H1 (cell line): Measurements from ENCODE around the gene LDLRAD3. TPM values are rescaled to one million over a fixed set of nuclear protein-coding genes. Genes with fewer than 3 reads are reported as not detected.

Experiments
- CTCF ChIA-PET: fragments of 300-600 bp; sonication (Branson Sonifier 250); formaldehyde crosslinking; loops from one replicate; lab custom pipeline; 2021; ENCODE audit not compliant: partially characterized antibody; lab: Charles Lee
- POLR2A ChIA-PET: fragments of 300-600 bp; sonication (Branson Sonifier 250); formaldehyde crosslinking; loops from one replicate; lab custom pipeline; 2021; ENCODE audit warnings: inconsistent platforms; ENCODE audit not compliant: partially characterized antibody; lab: Charles Lee
- DNase-seq, 2 experiments: peaks; one replicate each; pipeline versions ENCODE4 v3.0.0 to v3.0.0-alpha.2; 2010 to 2022; ENCODE audit warnings: low spot score in 2 of 2, low read depth in 1 of 2, mixed read lengths in 1 of 2
- FAIRE-seq: peaks from 2 replicates; lab custom pipeline; 2011; peaks lifted over from hg19 to GRCh38; lab: Jason Lieb, UNC
- H2AFZ ChIP-seq: 2 replicates; pipeline ENCODE4 v1.8.1; 2012; ENCODE audit warnings: low read length, inconsistent platforms
- H2AK5ac ChIP-seq: 2 replicates; pipeline ENCODE4 v1.6.1; 2013; ENCODE audit warnings: low read depth, low read length
- H2BK120ac ChIP-seq: replicated peaks from 2 replicates; pipeline ENCODE3; 2013; ENCODE audit warnings: low read depth, low read length, inconsistent platforms
- H2BK12ac ChIP-seq: 2 replicates; pipeline ENCODE4 v1.6.1; 2013; ENCODE audit warnings: low read depth, low read length
- H2BK15ac ChIP-seq: 2 replicates; pipeline ENCODE4 v1.6.1; 2013; ENCODE audit warnings: low read length
- H2BK20ac ChIP-seq: 2 replicates; pipeline ENCODE4 v1.6.1; 2013; ENCODE audit warnings: low read length
- H2BK5ac ChIP-seq: 2 replicates; pipeline ENCODE4 v1.6.1; 2013; ENCODE audit warnings: low read depth, low read length
- H3K14ac ChIP-seq: 2 replicates; pipeline ENCODE4 v1.6.1; 2013; ENCODE audit warnings: inconsistent platforms; ENCODE audit not compliant: insufficient read length
- H3K18ac ChIP-seq: 2 replicates; pipeline ENCODE4 v1.6.1; 2013; ENCODE audit warnings: low read length; ENCODE audit errors: extremely low read depth
- H3K23ac ChIP-seq: 2 replicates; pipeline ENCODE4 v1.6.1; 2013; ENCODE audit warnings: inconsistent platforms; ENCODE audit not compliant: insufficient read length
- H3K23me2 ChIP-seq: 2 replicates; pipeline ENCODE4 v1.6.1; 2013; ENCODE audit warnings: low read depth, low read length
- H3K27ac ChIP-seq: 2 replicates; pipeline ENCODE4 v1.6.1; 2011; ENCODE audit warnings: low read depth, low read length, inconsistent platforms
- H3K27me3 ChIP-seq, 4 experiments: replicated peaks in 1 of 4; 1 replicate in 1 of 4; 2 replicates in 3 of 4; pipeline versions ENCODE4 v1.6.1 to v1.8.1; 2011 to 2013; ENCODE audit warnings: low read length in 3 of 4, mild to moderate bottlenecking in 3 of 4, inconsistent platforms in 2 of 4, mixed read lengths in 2 of 4, moderate library complexity in 1 of 4; ENCODE audit not compliant: control insufficient read depth in 3 of 4, insufficient read depth in 3 of 4; ENCODE audit errors: extremely low read depth in 1 of 4
- H3K36me3 ChIP-seq, 4 experiments: 2 replicates each; pipeline versions ENCODE4 v1.6.1 to v1.8.1; 2011 to 2013; ENCODE audit warnings: mild to moderate bottlenecking in 4 of 4, low read length in 3 of 4, moderate library complexity in 2 of 4, control low read depth in 1 of 4, inconsistent platforms in 1 of 4; ENCODE audit not compliant: insufficient read depth in 4 of 4, control insufficient read depth in 2 of 4
- H3K4ac ChIP-seq: replicated peaks from 2 replicates; pipeline ENCODE3; 2013; ENCODE audit warnings: low read length, low read depth, mixed read lengths, inconsistent platforms; ENCODE audit not compliant: insufficient read length
- H3K4me1 ChIP-seq, 4 experiments: replicated peaks in 1 of 4; 1 replicate in 1 of 4; 2 replicates in 3 of 4; pipeline versions ENCODE4 v1.6.1 to v1.8.1; 2011 to 2013; ENCODE audit warnings: low read length in 3 of 4, inconsistent platforms in 2 of 4, mixed read lengths in 1 of 4; ENCODE audit not compliant: insufficient read depth in 4 of 4, control insufficient read depth in 3 of 4
- H3K4me2 ChIP-seq, 2 experiments: 2 replicates each; pipeline versions ENCODE4 v1.6.1 to v1.8.1; 2011 to 2013; ENCODE audit warnings: low read depth in 2 of 2, low read length in 2 of 2, control low read depth in 1 of 2, inconsistent platforms in 1 of 2, mild to moderate bottlenecking in 1 of 2; ENCODE audit not compliant: insufficient read depth in 1 of 2
- H3K4me3 ChIP-seq, 4 experiments: fragments of 200-600, 300-600 bp in 1 of 4; sonication (generic), shearing (Covaris generic), sonication (Bioruptor Twin) in 1 of 4; 2 replicates each; pipeline versions ENCODE4 v1.5.1 to v1.8.1; 2011 to 2016; ENCODE audit warnings: low read length in 4 of 4, low read depth in 3 of 4, control low read depth in 2 of 4, inconsistent platforms in 2 of 4, mild to moderate bottlenecking in 2 of 4, mixed read lengths in 1 of 4, moderate library complexity in 1 of 4; ENCODE audit not compliant: insufficient read depth in 2 of 4; ENCODE audit errors: extremely low read depth in 1 of 4
- H3K56ac ChIP-seq: replicated peaks from 2 replicates; pipeline ENCODE3; 2013; ENCODE audit warnings: low read depth, mild to moderate bottlenecking, mixed read lengths, low read length, inconsistent platforms; ENCODE audit not compliant: insufficient read length
- H3K79me1 ChIP-seq: 2 replicates; pipeline ENCODE4 v1.6.1; 2013; ENCODE audit warnings: low read depth, low read length, control low read depth
- H3K79me2 ChIP-seq, 2 experiments: 2 replicates each; pipeline versions ENCODE4 v1.6.1 to v1.8.1; 2012 to 2013; ENCODE audit warnings: low read length in 2 of 2, mild to moderate bottlenecking in 2 of 2, inconsistent platforms in 1 of 2; ENCODE audit not compliant: insufficient read depth in 2 of 2, control insufficient read depth in 1 of 2
- H3K9ac ChIP-seq, 4 experiments: replicated peaks in 1 of 4; 1 replicate in 1 of 4; 2 replicates in 3 of 4; pipeline versions ENCODE4 v1.6.1 to v1.8.1; 2011 to 2013; ENCODE audit warnings: low read depth in 3 of 4, low read length in 3 of 4, control low read depth in 2 of 4, mild to moderate bottlenecking in 2 of 4, moderate library complexity in 2 of 4, inconsistent platforms in 1 of 4; ENCODE audit errors: extremely low read depth in 1 of 4
- H3K9me3 ChIP-seq, 2 experiments: 2 replicates each; pipeline versions ENCODE4 v1.6.1 to v1.8.1; 2012 to 2013; ENCODE audit warnings: mild to moderate bottlenecking in 2 of 2, moderate library complexity in 2 of 2, control low read depth in 1 of 2, inconsistent platforms in 1 of 2, low read depth in 1 of 2, low read length in 1 of 2, mixed read lengths in 1 of 2; ENCODE audit not compliant: insufficient read depth in 2 of 2
- H4K20me1 ChIP-seq, 2 experiments: replicated peaks in 1 of 2; 2 replicates each; pipeline versions ENCODE3 to v1.8.1; 2011 to 2013; ENCODE audit warnings: inconsistent platforms in 2 of 2, low read length in 2 of 2, mild to moderate bottlenecking in 1 of 2; ENCODE audit not compliant: insufficient read depth in 2 of 2, control insufficient read depth in 1 of 2
- H4K5ac ChIP-seq: 2 replicates; pipeline ENCODE4 v1.6.1; 2013; ENCODE audit warnings: low read length, low read depth, mixed read lengths, inconsistent platforms; ENCODE audit not compliant: insufficient read length
- H4K8ac ChIP-seq: 2 replicates; pipeline ENCODE4 v1.8.0; 2013; ENCODE audit warnings: mild to moderate bottlenecking, moderate library complexity, low read length, inconsistent platforms; ENCODE audit not compliant: insufficient read depth; ENCODE audit errors: extremely low read depth
- H4K91ac ChIP-seq: replicated peaks from 2 replicates; pipeline ENCODE3; 2013; ENCODE audit warnings: low read length, mixed read lengths, inconsistent platforms; ENCODE audit not compliant: insufficient read length
- CBX8 ChIP-seq: fragments of 300-800, 300-1000 bp; sonication (generic); IDR thresholded peaks from 2 replicates; pipeline ENCODE4 v1.7.1; 2016; ENCODE audit warnings: low read depth, low read length, borderline replicate concordance
- HDAC2 ChIP-seq, 2 experiments: fragments of 300-600 bp in 1 of 2; sonication (generic) in 1 of 2; IDR thresholded peaks; 2 replicates each; pipeline ENCODE4 v1.6.1; 2011 to 2012; ENCODE audit warnings: low read depth in 2 of 2, low read length in 2 of 2, mild to moderate bottlenecking in 2 of 2, moderate library complexity in 2 of 2, borderline replicate concordance in 1 of 2, inconsistent platforms in 1 of 2
- KDM1A ChIP-seq: fragments of 200-600, 300-600 bp; sonication (generic); IDR thresholded peaks from 2 replicates; pipeline ENCODE4 v1.7.1; 2016; ENCODE audit warnings: mild to moderate bottlenecking, low read length, borderline replicate concordance
- KDM4A ChIP-seq: IDR thresholded peaks from one replicate; pipeline ENCODE4 v1.7.1; 2012; ENCODE audit warnings: low read depth, mild to moderate bottlenecking, moderate library complexity, low read length, inconsistent platforms; ENCODE audit not compliant: severe bottlenecking
- KDM5A ChIP-seq: fragments of 200-600 bp; IDR thresholded peaks from 2 replicates; pipeline ENCODE4 v1.7.1; 2012; ENCODE audit warnings: mild to moderate bottlenecking, low read length, inconsistent platforms, mixed read lengths
- MAFK ChIP-seq: IDR thresholded peaks from 2 replicates; pipeline ENCODE4 v1.6.1; 2012; ENCODE audit warnings: low read depth, mild to moderate bottlenecking, improper control_type of control experiment, low read length
- POLR2AphosphoS5 ChIP-seq: IDR thresholded peaks from 2 replicates; pipeline ENCODE4 v1.6.1; 2011; ENCODE audit warnings: low read depth, low read length
- SIRT6 ChIP-seq: IDR thresholded peaks from one replicate; pipeline ENCODE4 v1.7.1; 2012; ENCODE audit warnings: low read length, inconsistent platforms
- SP2 ChIP-seq: IDR thresholded peaks from 2 replicates; pipeline ENCODE4 v1.6.1; 2012; ENCODE audit warnings: mild to moderate bottlenecking, low read length, inconsistent platforms
- SP4 ChIP-seq: IDR thresholded peaks from 2 replicates; pipeline ENCODE4 v1.6.1; 2012; ENCODE audit warnings: low read length, inconsistent platforms
- TBP ChIP-seq: IDR thresholded peaks from 2 replicates; pipeline ENCODE4 v1.6.1; 2011; ENCODE audit warnings: low read depth, low read length, improper control_type of control experiment
- ZNF274 ChIP-seq: IDR thresholded peaks from 2 replicates; pipeline ENCODE4 v1.7.0; 2012; ENCODE audit warnings: low read length, borderline replicate concordance; ENCODE audit errors: extremely low read depth
- WGBS, 2 experiments: shearing (Covaris generic) in 1 of 2; methylation state at CpG; one replicate each; pipeline versions ENCODE4 v1.1.6 to v1.1.7; 2013 to 2015; ENCODE audit warnings: low lambda C conversion rate in 2 of 2, mixed read lengths in 2 of 2, inconsistent platforms in 1 of 2, low coverage in 1 of 2, missing lambda C conversion rate in 1 of 2; ENCODE audit not compliant: insufficient replicate concordance in 2 of 2, insufficient coverage in 1 of 2, insufficient read length in 1 of 2; ENCODE audit errors: extremely low coverage in 1 of 2, missing lambda C conversion rate in 1 of 2; 5-methylcytosine and 5-hydroxymethylcytosine counted together
- polyA plus RNA-seq, 7 experiments: library from polyadenylated mRNA; depleted of rRNA in 3 of 7; stranded (reverse) in 5 of 7; unstranded in 2 of 7; fragments of >200 nt in 5 of 7; fragments of 200-250 nt in 2 of 7; gene quantifications; 1 replicate in 5 of 7; 2 replicates in 1 of 7; 4 replicates in 1 of 7; pipeline versions ENCODE4 v1.2.1 to v1.2.3, GENCODE V29; 2011 to 2013; ENCODE audit warnings: missing spikeins in 2 of 7, mixed read lengths in 2 of 7
- total RNA-seq: library from RNA; stranded (reverse); fragmentation: NEBNext Ultra II Directional; extraction: Animal tissue kit (Norgen Biotek cat#: 25700); gene quantifications from 2 replicates; pipeline ENCODE4 v1.2.1, GENCODE V29; 2021
- TF ChIP-seq, protein P1 (sequence below): IDR thresholded peaks from 2 replicates; pipeline ENCODE4 v1.6.1; 2012; ENCODE audit warnings: inconsistent platforms

LDLRAD3 gene
- total and polyA plus RNA-seq, 2 of the 8 experiments (the other 6 are each of a cell fraction or from before 2014, with no cell fraction given): 18.6 to 22.8 TPM

DNA sequence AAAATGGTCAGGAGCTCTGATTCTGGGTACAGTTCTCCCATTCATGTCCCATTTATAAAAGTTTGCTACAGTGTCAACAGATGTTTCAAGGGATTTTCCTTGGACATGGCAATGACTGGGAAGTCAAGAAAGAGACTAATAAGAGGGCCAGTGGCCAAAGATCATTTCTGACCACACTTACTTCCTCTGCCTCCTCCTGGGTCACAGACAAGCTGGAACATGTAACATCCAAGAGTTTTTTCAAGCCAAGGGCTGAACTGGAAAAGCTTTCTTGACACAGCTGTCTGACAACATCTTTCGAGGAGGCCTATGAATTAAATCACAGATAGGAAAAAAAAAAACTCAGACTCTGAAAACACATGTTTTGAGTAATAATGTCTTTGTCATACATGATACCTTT lies 336.7 kb downstream of the LDLRAD3 start:
- CTCF ChIA-PET: interaction anchor here (0.9 to 4.3 kb wide), 5 partner anchors 12 to 260 kb away, joined by 3 to 34 read pairs (median 7); no protein-coding TSS in a partner anchor
- Histone ChIP-seq H4K20me1 (no peaks in the 10 kb centered on the region), H3K27me3 (no peaks in the 10 kb centered on the region), H3K23ac (no peak overlapping the region), H2BK20ac (no peak overlapping the region), H2BK12ac (no peak overlapping the region), H2AFZ (no peak overlapping the region), H3K79me1 (peaks cover 2% of the 10 kb centered on the region; the same call in 1 of the 2 replicates), H3K14ac (no peak overlapping the region), H2BK120ac (no peak overlapping the region), H4K5ac (no peak overlapping the region), H3K56ac (no peak overlapping the region), H3K27ac (no peak overlapping the region), H2BK15ac (no peak overlapping the region), H3K79me2 (no peaks in the 10 kb centered on the region), H3K9ac (no peak overlapping the region), H4K8ac (no peak overlapping the region), H3K23me2 (no peaks in the 10 kb centered on the region), H3K36me3 (no peaks in the 10 kb centered on the region), H2AK5ac (no peak overlapping the region), H3K4me1 (no peaks in the 10 kb centered on the region), H3K4me2 (no peak overlapping the region), H2BK5ac (no peak overlapping the region), H3K4ac (no peak overlapping the region), H3K4me3 (no peak overlapping the region), H4K91ac (no peak overlapping the region), H3K18ac (no peak overlapping the region), H3K9me3 (no peaks in the 10 kb centered on the region)
- FAIRE-seq (no peak), DNase-seq (no peak)
- 83% methylated on average over 1 of the region's 1 CpG; no CpG with 5 or more reads in 1 of the 2 experiments for WGBS, 2 experiments
- POLR2A ChIA-PET: no interaction called here
- TF ChIP-seq CBX8 (no peak), KDM1A (no peak), SP4 (no peak), KDM4A (no peak), HDAC2 (IDR thresholded peaks at IDR 0.05; ENCODE audit: borderline replicate concordance in 1 of 2, low read depth in 2 of 2, low read length in 2 of 2) (no peak), KDM5A (no peak), SP2 (no peak), POLR2AphosphoS5 (no peak), ZNF274 (no peak), MAFK (no peak), SIRT6 (no peak), TBP (no peak)
- TF ChIP-seq, protein P1, sequence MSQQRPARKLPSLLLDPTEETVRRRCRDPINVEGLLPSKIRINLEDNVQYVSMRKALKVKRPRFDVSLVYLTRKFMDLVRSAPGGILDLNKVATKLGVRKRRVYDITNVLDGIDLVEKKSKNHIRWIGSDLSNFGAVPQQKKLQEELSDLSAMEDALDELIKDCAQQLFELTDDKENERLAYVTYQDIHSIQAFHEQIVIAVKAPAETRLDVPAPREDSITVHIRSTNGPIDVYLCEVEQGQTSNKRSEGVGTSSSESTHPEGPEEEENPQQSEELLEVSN: no peak
